Fibroblast of the aortic adventitia (primary cell): Measurements from ENCODE around the gene SMARCD3. TPM values are rescaled to one million over a fixed set of nuclear protein-coding genes. Genes with fewer than 3 reads are reported as not detected.

Source experiments
- DNase-seq: peaks from one replicate; pipeline ENCODE4 v3.0.0-alpha.2; 2010; ENCODE audit warnings: low read depth
- H3K4me3 ChIP-seq: 2 replicates; pipeline ENCODE4 v1.5.1; 2011; ENCODE audit warnings: low read depth, mild to moderate bottlenecking, control low read depth, low read length, moderate library complexity
- total RNA-seq: library from RNA; depleted of rRNA; stranded (reverse); fragments of >200 nt; gene quantifications from 2 replicates; pipeline ENCODE4 v1.2.3, GENCODE V29; 2012; ENCODE audit warnings: low replicate concordance
- TF ChIP-seq, protein P1 (sequence below): IDR thresholded peaks from 2 replicates; pipeline ENCODE4 v1.5.1; 2011; ENCODE audit warnings: mild to moderate bottlenecking, low read length, control low read depth, inconsistent platforms; ENCODE audit not compliant: insufficient read depth

The SMARCD3 gene
- total RNA-seq, 1 donor, result 44.9 TPM

- no peak for DNase-seq
- no peak overlapping the region for H3K4me3 ChIP-seq
- TF ChIP-seq, protein P1, sequence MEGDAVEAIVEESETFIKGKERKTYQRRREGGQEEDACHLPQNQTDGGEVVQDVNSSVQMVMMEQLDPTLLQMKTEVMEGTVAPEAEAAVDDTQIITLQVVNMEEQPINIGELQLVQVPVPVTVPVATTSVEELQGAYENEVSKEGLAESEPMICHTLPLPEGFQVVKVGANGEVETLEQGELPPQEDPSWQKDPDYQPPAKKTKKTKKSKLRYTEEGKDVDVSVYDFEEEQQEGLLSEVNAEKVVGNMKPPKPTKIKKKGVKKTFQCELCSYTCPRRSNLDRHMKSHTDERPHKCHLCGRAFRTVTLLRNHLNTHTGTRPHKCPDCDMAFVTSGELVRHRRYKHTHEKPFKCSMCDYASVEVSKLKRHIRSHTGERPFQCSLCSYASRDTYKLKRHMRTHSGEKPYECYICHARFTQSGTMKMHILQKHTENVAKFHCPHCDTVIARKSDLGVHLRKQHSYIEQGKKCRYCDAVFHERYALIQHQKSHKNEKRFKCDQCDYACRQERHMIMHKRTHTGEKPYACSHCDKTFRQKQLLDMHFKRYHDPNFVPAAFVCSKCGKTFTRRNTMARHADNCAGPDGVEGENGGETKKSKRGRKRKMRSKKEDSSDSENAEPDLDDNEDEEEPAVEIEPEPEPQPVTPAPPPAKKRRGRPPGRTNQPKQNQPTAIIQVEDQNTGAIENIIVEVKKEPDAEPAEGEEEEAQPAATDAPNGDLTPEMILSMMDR, result no peak
Observed at GRCh38 chr7:151231080-151231479, 17.4 kb downstream of the SMARCD3 start.

DNA sequence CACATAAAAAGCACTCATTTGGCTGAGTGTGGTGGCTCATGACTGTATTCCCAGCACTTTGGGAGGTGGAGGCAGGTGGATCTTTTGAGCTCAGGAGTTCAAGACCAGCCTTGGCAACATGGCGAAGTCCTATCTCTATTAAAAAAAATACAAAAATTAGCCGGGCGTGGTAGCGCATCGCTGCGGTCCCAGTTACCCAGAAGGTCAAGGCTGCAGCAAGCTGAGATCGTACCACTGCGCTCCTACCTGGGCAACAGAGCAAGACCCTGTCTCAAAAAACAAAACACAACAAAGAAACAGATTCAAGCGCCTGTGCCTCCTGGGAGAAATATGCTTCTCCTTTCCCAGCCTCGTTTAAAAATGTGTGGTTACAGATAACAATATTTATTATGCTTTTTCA, 19.2 kb downstream of the SMARCD3 start:
- TF ChIP-seq, protein P1, result no peak
- no peak overlapping the region for H3K4me3 ChIP-seq
- DNase-seq, result no peak

GRCh38 chr7:151228024-151228866, 20.2 kb downstream of the SMARCD3 start:
- no peak for DNase-seq
- TF ChIP-seq, protein P1, result no peak
- H3K4me3 ChIP-seq, result peak overlapping the region; percentile 82

GRCh38 chr7:151226875-151227782, 21.4 kb downstream of the SMARCD3 start, which contains the start of gene ABCF2:
Gene ABCF2, minus strand, starts transcription at chr7:151227205. Its CDS starts 747 bp downstream, at chr7:151226458.
- DNase-seq, result peak; percentile 99
- peak within 1 kb of the TSS; percentile 90 for H3K4me3 ChIP-seq
- TF ChIP-seq, protein P1, result no peak

- no peak for DNase-seq
- peak overlapping the region; percentile 90 for H3K4me3 ChIP-seq
- TF ChIP-seq, protein P1, result no peak
Observed at GRCh38 chr7:151226560-151226874, 22.0 kb downstream of the SMARCD3 start.

DNA sequence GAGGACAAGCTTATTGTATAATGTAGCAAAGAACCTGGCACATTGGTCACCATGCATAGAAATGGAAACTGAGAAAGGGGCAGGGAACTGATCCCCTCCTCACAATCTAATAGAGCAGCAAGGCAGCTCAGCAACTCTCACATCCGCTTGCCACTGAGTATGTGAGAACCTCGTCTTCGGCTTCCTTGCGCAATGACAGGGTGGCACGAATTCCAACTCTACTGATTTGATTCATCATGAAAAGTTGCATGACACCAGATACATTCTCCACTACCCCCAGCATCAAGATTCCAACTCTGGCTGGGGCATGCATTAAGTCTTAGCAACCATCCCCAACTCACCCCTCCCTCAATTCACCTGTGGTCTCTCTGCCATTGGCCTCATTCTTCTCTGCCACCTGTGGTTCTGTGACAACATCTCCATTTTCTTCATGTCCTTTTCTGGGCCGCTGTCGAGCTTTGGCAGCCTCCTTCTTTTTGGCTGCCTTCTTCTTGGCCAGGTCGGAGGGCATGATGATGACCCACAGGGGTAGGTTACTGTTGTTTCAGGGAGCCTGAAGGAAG, 22.5 kb downstream of the SMARCD3 start:
- peak overlapping the region; percentile 90 for H3K4me3 ChIP-seq
- TF ChIP-seq, protein P1, result no peak
- DNase-seq, result no peak
